ELF-1 (cell line): Measurements from ENCODE around the gene CEP89.
A peak's percentile ranks its signal among the peaks of the same experiment; 100 is the strongest.
"Not testable (repeated sequence)": the region's sequence is repeated elsewhere in the genome, so short reads cannot be mapped to it uniquely, and the experiment has no call there.

ENCODE experiments used
- DNase-seq: peaks from one replicate; pipeline ENCODE4 v3.0.0-alpha.2; 2016; ENCODE audit warnings: low read depth, low spot score

The CEP89 gene

GRCh38 chr19:32895384-32895783, 76.4 kb downstream of the CEP89 start:
- DNase-seq = no peak

- DNase-seq = no peak
These were observed 80.1 kb downstream of the CEP89 start for GRCh38 chr19:32891609-32892008.

GRCh38 chr19:32890841-32891240, 80.9 kb downstream of the CEP89 start:
- no peak for DNase-seq

- no peak for DNase-seq
These were observed 81.4 kb downstream of the CEP89 start for GRCh38 chr19:32890326-32890725.

- no peak for DNase-seq
These were observed 82.4 kb downstream of the CEP89 start for GRCh38 chr19:32889137-32889934.

- DNase-seq = no peak
These were observed 84.1 kb downstream of the CEP89 start for GRCh38 chr19:32887572-32888215.

- DNase-seq = no peak
These were observed 85.5 kb downstream of the CEP89 start for GRCh38 chr19:32886241-32886640.

- not testable (repeated sequence) for DNase-seq
These were observed 86.5 kb downstream of the CEP89 start for GRCh38 chr19:32885255-32885654.

- no peak for DNase-seq
These were observed 90.0 kb downstream of the CEP89 start for GRCh38 chr19:32881766-32882165.

GRCh38 chr19:32880622-32881021, 91.1 kb downstream of the CEP89 start:
- no peak for DNase-seq

GRCh38 chr19:32879741-32880140, 92.0 kb downstream of the CEP89 start:
- DNase-seq = no peak

GRCh38 chr19:32878988-32879387, 92.8 kb downstream of the CEP89 start:
- DNase-seq = no peak

GRCh38 chr19:32877977-32878745, 93.6 kb downstream of the CEP89 start:
- DNase-seq = no peak

- DNase-seq = no peak
These were observed 94.3 kb downstream of the CEP89 start for GRCh38 chr19:32877323-32877912.

GRCh38 chr19:32876919-32877285, 94.9 kb downstream of the CEP89 start:
- DNase-seq = peak; percentile 46

- no peak for DNase-seq
These were observed 95.4 kb downstream of the CEP89 start for GRCh38 chr19:32876236-32876918.

GRCh38 chr19:32875428-32875827, 96.3 kb downstream of the CEP89 start:
- peak; percentile 22 for DNase-seq

GRCh38 chr19:32874605-32875004, 97.2 kb downstream of the CEP89 start:
- no peak for DNase-seq

GRCh38 chr19:32873247-32873959, 98.4 kb downstream of the CEP89 start:
- no peak for DNase-seq

GRCh38 chr19:32872391-32872790, 99.4 kb downstream of the CEP89 start:
- no peak for DNase-seq

GRCh38 chr19:32870981-32871451, 100.7 kb downstream of the CEP89 start:
- no peak for DNase-seq
